AG09319 (cell line): ENCODE measurements around the gene C2CD3.

Experiments used
- DNase-seq: peaks from one replicate; pipeline ENCODE4 v3.0.0-alpha.2; 2010; ENCODE audit warnings: low read depth; ENCODE audit errors: extremely low read depth
- TF ChIP-seq, protein P1 (sequence below): IDR thresholded peaks from 2 replicates; pipeline ENCODE4 v1.5.1; 2011; ENCODE audit warnings: low read depth, mild to moderate bottlenecking, inconsistent platforms, low read length, moderate library complexity

The C2CD3 gene

DNA sequence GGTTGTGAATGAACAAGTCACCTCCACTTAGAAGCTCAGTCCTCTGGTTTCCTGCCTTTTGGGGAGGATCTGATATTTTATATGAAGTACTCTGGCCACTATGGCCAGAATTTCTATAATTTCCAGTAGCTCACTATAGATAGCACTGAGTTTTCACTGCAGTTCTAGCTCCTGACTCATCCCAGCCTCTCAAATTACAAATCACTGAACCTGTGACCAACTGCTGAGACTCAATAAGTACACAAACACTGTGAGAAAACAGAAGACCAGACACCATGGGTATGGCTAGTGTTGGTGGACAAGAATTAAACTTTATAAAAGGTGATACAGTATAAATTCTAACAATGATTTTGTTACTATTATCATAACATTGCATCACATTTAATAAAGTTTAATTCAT, 114.9 kb downstream of the C2CD3 start:
- TF ChIP-seq, protein P1, sequence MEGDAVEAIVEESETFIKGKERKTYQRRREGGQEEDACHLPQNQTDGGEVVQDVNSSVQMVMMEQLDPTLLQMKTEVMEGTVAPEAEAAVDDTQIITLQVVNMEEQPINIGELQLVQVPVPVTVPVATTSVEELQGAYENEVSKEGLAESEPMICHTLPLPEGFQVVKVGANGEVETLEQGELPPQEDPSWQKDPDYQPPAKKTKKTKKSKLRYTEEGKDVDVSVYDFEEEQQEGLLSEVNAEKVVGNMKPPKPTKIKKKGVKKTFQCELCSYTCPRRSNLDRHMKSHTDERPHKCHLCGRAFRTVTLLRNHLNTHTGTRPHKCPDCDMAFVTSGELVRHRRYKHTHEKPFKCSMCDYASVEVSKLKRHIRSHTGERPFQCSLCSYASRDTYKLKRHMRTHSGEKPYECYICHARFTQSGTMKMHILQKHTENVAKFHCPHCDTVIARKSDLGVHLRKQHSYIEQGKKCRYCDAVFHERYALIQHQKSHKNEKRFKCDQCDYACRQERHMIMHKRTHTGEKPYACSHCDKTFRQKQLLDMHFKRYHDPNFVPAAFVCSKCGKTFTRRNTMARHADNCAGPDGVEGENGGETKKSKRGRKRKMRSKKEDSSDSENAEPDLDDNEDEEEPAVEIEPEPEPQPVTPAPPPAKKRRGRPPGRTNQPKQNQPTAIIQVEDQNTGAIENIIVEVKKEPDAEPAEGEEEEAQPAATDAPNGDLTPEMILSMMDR = no peak
- DNase-seq = no peak

DNA sequence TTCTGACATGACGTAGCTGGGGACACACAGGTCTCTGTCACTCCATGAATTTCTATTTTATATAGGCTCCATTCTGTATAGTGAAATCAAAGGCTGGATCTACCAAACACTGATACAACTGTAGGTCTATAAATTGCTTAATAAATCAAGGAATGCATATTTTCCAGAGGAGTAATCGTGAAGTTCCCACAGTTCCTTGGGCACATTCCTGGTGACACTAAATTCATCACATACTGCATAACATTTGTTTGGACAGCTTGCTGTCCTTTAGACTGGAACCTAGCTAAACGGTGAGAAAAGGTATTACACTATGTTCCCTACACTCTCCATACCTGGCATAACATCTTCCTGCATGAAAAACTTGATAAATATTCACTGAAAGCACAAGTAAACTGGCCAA, 120.3 kb downstream of the C2CD3 start:
- no peak for DNase-seq
- TF ChIP-seq, protein P1 = no peak

DNA sequence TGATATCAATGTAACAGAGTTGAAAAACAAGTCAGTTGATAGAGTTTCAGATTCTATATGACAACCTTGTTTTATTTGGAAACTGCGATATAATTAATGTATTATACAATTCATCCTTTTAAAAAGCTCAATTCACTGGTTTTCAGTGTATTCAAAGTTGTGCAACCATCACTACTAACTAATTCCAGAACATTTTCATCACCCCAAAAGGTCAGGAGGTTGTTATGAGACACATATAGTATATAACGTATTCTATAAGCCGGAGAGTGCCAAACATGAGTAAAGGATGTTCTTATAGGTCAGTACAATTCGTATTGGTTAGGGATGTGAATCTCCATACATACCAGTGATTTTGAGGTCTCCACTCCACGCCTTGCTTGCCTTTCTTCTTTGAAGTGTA, 121.8 kb downstream of the C2CD3 start:
- TF ChIP-seq, protein P1 = no peak
- DNase-seq = no peak

DNA sequence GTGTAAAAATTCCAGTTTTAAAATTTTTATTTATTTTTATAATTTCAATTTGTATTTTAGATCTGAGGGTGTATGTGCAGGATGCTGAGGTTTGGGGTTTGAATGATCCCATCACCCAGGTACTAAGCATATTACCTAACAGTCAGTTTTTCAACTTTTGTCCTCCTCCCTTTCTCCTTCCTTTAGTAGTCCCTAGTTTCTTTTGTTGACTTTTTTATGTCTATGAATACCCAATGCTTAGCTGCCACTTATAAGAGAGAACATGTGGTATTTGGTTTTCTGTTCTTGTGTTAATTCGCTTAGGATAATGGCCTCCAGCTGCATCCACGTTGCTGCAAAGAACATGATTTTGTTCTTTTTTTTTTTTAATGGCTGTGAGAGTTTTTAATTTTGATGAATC, 126.3 kb downstream of the C2CD3 start:
- no peak for DNase-seq
- TF ChIP-seq, protein P1 = no peak

DNA sequence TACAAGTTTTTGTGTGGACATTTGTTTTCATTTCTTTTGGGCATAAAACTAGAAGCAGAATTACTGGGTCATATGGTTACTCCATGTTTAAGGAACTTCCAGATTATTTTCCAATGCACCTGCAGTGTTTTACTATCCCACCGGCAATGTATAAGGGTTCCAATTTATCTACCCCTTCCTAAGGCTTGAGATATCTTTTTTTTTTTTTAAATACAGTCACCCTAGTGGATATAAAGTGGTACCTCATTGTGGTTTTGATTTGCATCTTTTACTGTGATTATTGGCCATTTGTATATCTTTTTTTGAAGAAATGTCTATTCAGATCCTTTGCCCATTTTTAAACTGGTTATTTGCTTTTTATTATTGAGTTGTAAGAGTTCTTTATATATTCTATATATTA, 127.4 kb downstream of the C2CD3 start:
- no peak for DNase-seq
- TF ChIP-seq, protein P1 = no peak

DNA sequence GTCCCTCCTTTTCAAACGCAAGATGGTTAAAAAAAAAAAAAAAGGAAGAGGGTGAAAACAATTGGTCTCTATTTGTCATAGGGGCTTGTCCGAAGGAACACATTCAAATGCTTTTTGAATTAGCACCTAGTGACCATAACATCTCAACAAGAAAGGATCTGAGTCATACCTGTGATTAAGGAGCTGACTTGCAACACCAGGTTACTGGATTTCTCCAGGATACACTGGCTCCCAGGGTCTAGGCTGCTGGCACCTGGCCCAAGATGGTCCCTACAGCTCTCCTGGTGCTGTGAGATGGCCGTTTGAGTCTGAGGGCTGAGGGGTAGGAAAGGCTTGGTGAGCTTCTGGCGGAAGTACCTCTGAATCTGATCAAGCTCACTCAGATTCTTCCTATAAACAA, 133.5 kb downstream of the C2CD3 start:
- no peak for DNase-seq
- TF ChIP-seq, protein P1 = no peak

DNA sequence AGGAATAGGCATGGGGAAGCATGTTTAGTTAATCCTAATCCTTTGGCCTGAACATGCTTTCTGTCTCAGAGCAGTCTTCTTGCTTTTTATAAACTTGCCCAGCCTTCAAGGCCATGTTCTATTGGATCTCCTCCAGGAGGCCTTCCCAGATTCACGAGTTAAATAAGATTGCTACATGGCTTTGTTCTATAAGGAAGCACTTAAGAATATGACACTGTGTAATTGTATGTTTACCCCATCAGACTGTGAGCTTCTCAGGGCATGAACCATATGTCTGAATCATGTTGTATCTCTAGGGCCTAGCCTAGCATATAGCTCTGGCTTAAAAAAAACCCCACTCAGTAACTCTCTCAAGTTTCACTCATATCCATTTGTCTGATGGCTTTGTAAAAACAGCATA, 135.5 kb downstream of the C2CD3 start:
- no peak for DNase-seq

More for the DNA sequence above, 135.5 kb downstream of the C2CD3 start:
- TF ChIP-seq, protein P1 = no peak
